Thyroid gland (tissue), 4 donors: ENCODE measurements around the gene MGAT5.

Experiments
- CTCF ChIP-seq, 6 experiments: fragments of 200-600 bp in 3 of 6; fragments of 450-650 bp in 3 of 6; sonication (generic) in 3 of 6; IDR thresholded peaks; one replicate each; pipeline ENCODE4 v1.5.1; 2016 to 2019; ENCODE audit warnings: antibody characterized with exemption in 6 of 6, mild to moderate bottlenecking in 2 of 6, inconsistent platforms in 1 of 6, moderate library complexity in 1 of 6
- POLR2A ChIP-seq, 2 donors: fragments of 450-650 bp; IDR thresholded peaks; one replicate each; pipeline ENCODE4 v1.6.1; 2017; ENCODE audit warnings: antibody characterized with exemption in 2 of 2, mild to moderate bottlenecking in 2 of 2, moderate library complexity in 1 of 2

GRCh38 chr2:134249755-134250154 lies 4.1 kb upstream of the MGAT5 start:
- TF ChIP-seq CTCF (IDR thresholded peaks at IDR 0.05) (no peak), POLR2A (IDR thresholded peaks at IDR 0.05) (no peak)
